PC-3 (cell line): ENCODE measurements around the gene CCDC182. TPM values are rescaled to one million over a fixed set of nuclear protein-coding genes. Genes with fewer than 3 reads are reported as not detected.

Experiments used
- ATAC-seq: fragments of 200-7000 bp; cut with Tn5 transposase; 2 replicates; pipeline ENCODE4 v1.9.1; 2020; ENCODE audit warnings: mild to moderate bottlenecking, moderate library complexity
- BruUV-seq: library from RNA; stranded (reverse); fragments of 400-500 nt; replicated peaks from 2 replicates; lab custom pipeline; 2021; lab: Mats Ljungman, UMichigan
- CTCF ChIA-PET: fragments of 300-600 bp; sonication (Branson Sonifier 250); formaldehyde crosslinking; loops from one replicate; lab custom pipeline; 2022; ENCODE audit warnings: antibody characterized with exemption; lab: Charles Lee
- POLR2A ChIA-PET: fragments of 300-600 bp; sonication (Branson Sonifier 250); formaldehyde crosslinking; loops from one replicate; lab custom pipeline; 2022; ENCODE audit warnings: antibody characterized with exemption; ENCODE audit not compliant: unreplicated experiment; lab: Charles Lee
- DNase-seq: peaks from one replicate; pipeline ENCODE4 v3.0.0-alpha.2; 2015
- H2AFZ ChIP-seq: fragments of 300-600 bp; sonication (generic); 2 replicates; pipeline ENCODE4 v1.6.0; 2016; ENCODE audit warnings: antibody characterized with exemption, low read length
- H3F3A ChIP-seq: fragments of 300-600 bp; sonication (generic); one replicate; pipeline ENCODE4 v1.6.0; 2017; ENCODE audit warnings: antibody characterized with exemption, low read length, control low read depth, mild to moderate bottlenecking; ENCODE audit not compliant: unreplicated experiment
- H3K27ac ChIP-seq: fragments of 300-600 bp; sonication (generic); 2 replicates; pipeline ENCODE4 v1.5.1; 2016; ENCODE audit warnings: mild to moderate bottlenecking, low read length
- H3K27me3 ChIP-seq: fragments of 300-600 bp; sonication (generic); 2 replicates; pipeline ENCODE4 v1.6.1; 2016; ENCODE audit warnings: low read length, mixed read lengths
- H3K36me3 ChIP-seq: fragments of 300-600 bp; sonication (generic); 2 replicates; pipeline ENCODE4 v1.6.1; 2016; ENCODE audit warnings: low read depth, mixed run types, low read length, mixed read lengths
- H3K4me1 ChIP-seq: fragments of 300-600 bp; sonication (generic); 2 replicates; pipeline ENCODE4 v1.5.1; 2016; ENCODE audit warnings: low read length; ENCODE audit not compliant: insufficient read depth
- H3K4me2 ChIP-seq: fragments of 300-600 bp; sonication (generic); 2 replicates; pipeline ENCODE4 v1.6.0; 2016; ENCODE audit warnings: low read length
- H3K4me3 ChIP-seq: fragments of 300-600 bp; sonication (generic); 2 replicates; pipeline ENCODE4 v1.5.1; 2016; ENCODE audit warnings: mild to moderate bottlenecking, low read length, mixed read lengths
- H3K79me2 ChIP-seq: fragments of 300-600 bp; sonication (generic); 2 replicates; pipeline ENCODE4 v1.6.1; 2017; ENCODE audit warnings: low read length, mixed read lengths
- H3K9ac ChIP-seq: fragments of 300-600 bp; sonication (generic); 2 replicates; pipeline ENCODE4 v1.6.0; 2016; ENCODE audit warnings: mild to moderate bottlenecking, low read length
- H3K9me2 ChIP-seq: fragments of 300-600 bp; sonication (generic); replicated peaks from 2 replicates; pipeline ENCODE4 v1.6.1; 2016; ENCODE audit warnings: mixed run types, low read length, mixed read lengths
- H3K9me3 ChIP-seq: fragments of 300-600 bp; sonication (generic); 2 replicates; pipeline ENCODE4 v1.6.1; 2016; ENCODE audit warnings: low read length, mixed read lengths
- H4K20me1 ChIP-seq: fragments of 300-600 bp; sonication (generic); 2 replicates; pipeline ENCODE4 v1.6.1; 2016; ENCODE audit warnings: low read length, mixed read lengths
- CTCF ChIP-seq: fragments of 300-600 bp; sonication (generic); conservative IDR thresholded peaks from 2 replicates; pipeline ENCODE4 v1.5.1; 2017; ENCODE audit warnings: antibody characterized with exemption, low read depth, mild to moderate bottlenecking, low read length
- EZH2 ChIP-seq: fragments of 300-600 bp; sonication (generic); IDR thresholded peaks from one replicate; pipeline ENCODE4 v1.6.1; 2017; ENCODE audit warnings: antibody characterized with exemption, mild to moderate bottlenecking, low read length; ENCODE audit not compliant: unreplicated experiment
- EZH2phosphoT487 ChIP-seq: fragments of 300-600 bp; sonication (generic); IDR thresholded peaks from 2 replicates; pipeline ENCODE4 v1.6.1; 2018; ENCODE audit warnings: mild to moderate bottlenecking, antibody characterized with exemption, low read length, borderline replicate concordance
- intact Hi-C: fragments of 100-400 bp; cut with micrococcal nuclease; formaldehyde crosslinking; loops from 2 replicates; pipeline ENCODE4 v1.9.0; 2023
- total RNA-seq: library from RNA; depleted of rRNA; stranded (reverse); fragments of >200 nt; gene quantifications from 2 replicates; pipeline ENCODE4 v1.2.3, GENCODE V29; 2014

The CCDC182 gene
- total RNA-seq, 1 experiment from 2014 or later, result not detected

- no TSS peak for BruUV-seq
- intact Hi-C loops, result no loop called here
- Histone ChIP-seq H3K4me3 (no peak overlapping the region), H3K36me3 (no peaks in the 10 kb centered on the region), H3K9ac (no peak overlapping the region), H3K79me2 (no peaks in the 10 kb centered on the region), H3K4me2 (no peak overlapping the region), H3K27me3 (peaks cover 45% of the 10 kb centered on the region), H3K4me1 (no peaks in the 10 kb centered on the region), H3K27ac (no peak overlapping the region), H4K20me1 (no peaks in the 10 kb centered on the region), H2AFZ (no peak overlapping the region), H3K9me3 (no peaks in the 10 kb centered on the region), H3K9me2 (no peaks in the 10 kb centered on the region), H3F3A (no peaks in the 10 kb centered on the region)
- DNase-seq (no peak), ATAC-seq (no peak)
- TF ChIP-seq EZH2phosphoT487 (no peak), EZH2 (no peak), CTCF (no peak)
- CTCF ChIA-PET, result no interaction called here
- POLR2A ChIA-PET, result interaction anchor here (0.5 kb wide), 1 partner anchor 70 kb away, joined by 9 read pairs; no protein-coding TSS in a partner anchor
These were observed 36.4 kb upstream of the CCDC182 start for GRCh38 chr17:57781386-57782061.

GRCh38 chr17:57779706-57780105 lies 34.6 kb upstream of the CCDC182 start:
- Histone ChIP-seq H3K4me2 (no peak overlapping the region), H3K4me1 (no peaks in the 10 kb centered on the region), H3K79me2 (no peaks in the 10 kb centered on the region), H3K27me3 (peaks cover 48% of the 10 kb centered on the region), H4K20me1 (no peaks in the 10 kb centered on the region), H2AFZ (no peak overlapping the region), H3K9me2 (no peaks in the 10 kb centered on the region), H3K27ac (no peak overlapping the region), H3F3A (no peaks in the 10 kb centered on the region), H3K36me3 (no peaks in the 10 kb centered on the region), H3K9me3 (no peaks in the 10 kb centered on the region), H3K9ac (no peak overlapping the region), H3K4me3 (no peak overlapping the region)
- DNase-seq, result no peak
- TF ChIP-seq EZH2phosphoT487 (no peak), EZH2 (no peak), CTCF (no peak)
- no TSS peak for BruUV-seq
- CTCF ChIA-PET, result interaction anchor here (0.6 kb wide), 1 partner anchor 1182 kb away, joined by 3 read pairs; no protein-coding TSS in a partner anchor
- POLR2A ChIA-PET, result no interaction called here
- no peak for ATAC-seq
- intact Hi-C loops, result no loop called here

GRCh38 chr17:57778306-57778705 lies 33.2 kb upstream of the CCDC182 start:
- Histone ChIP-seq H3F3A (no peaks in the 10 kb centered on the region), H2AFZ (no peak overlapping the region), H3K36me3 (no peaks in the 10 kb centered on the region), H3K4me2 (no peak overlapping the region), H3K9me2 (no peaks in the 10 kb centered on the region), H3K27ac (no peak overlapping the region), H3K4me1 (no peaks in the 10 kb centered on the region), H4K20me1 (no peaks in the 10 kb centered on the region), H3K79me2 (no peaks in the 10 kb centered on the region), H3K27me3 (peaks cover 60% of the 10 kb centered on the region), H3K4me3 (no peak overlapping the region), H3K9me3 (no peaks in the 10 kb centered on the region), H3K9ac (no peak overlapping the region)
- intact Hi-C loops, result no loop called here
- TF ChIP-seq CTCF (no peak), EZH2phosphoT487 (no peak), EZH2 (no peak)
- ATAC-seq (no peak), DNase-seq (no peak)
- ChIA-PET CTCF (no interaction called here), POLR2A (no interaction called here)
- BruUV-seq, result no TSS peak
